GF-D8 (cell line): ENCODE measurements around the gene ST6GAL1.

ENCODE experiments used
- DNase-seq: peaks from one replicate; lab custom pipeline; 2025; lab: John Stamatoyannopoulos, UW

ST6GAL1 gene

DNA sequence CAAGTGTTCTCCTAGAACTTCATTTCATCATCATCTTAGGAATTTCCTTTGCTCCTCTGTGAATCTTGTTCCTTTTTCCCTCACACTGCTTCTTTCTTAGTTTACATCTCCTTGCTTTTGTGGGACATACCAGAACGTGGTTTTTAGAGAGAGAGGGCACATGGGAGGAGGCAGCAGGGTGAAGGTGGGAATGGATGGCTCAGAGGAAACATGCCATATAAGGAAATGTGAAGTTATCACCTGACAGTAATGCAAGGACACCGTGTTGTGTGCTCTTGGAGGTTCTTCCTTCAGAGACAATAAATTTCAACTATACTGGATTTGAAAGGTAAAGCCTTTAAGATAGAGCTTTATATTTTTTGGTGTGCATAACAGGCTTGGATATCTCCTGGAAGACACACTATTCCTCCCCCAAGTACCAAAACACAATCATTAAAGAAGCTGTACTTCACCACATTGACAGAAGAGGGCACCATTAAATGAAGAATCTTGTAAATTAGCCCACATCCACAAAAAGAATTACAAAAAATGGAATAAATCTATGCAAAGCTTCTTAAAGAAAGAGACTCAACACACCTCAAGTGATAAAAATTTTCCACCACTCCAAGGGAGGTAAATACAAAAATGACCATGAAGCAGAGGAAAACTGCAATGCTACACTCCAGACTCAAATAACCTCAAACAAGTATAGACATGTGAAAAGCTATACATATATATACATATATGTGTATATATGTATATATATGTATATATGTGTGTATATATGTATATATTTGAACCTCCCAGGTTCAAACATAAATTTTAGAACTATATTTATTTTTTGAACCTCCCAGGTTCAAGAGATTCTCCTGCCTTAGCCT, 182.8 kb downstream of the ST6GAL1 start:
- no peak for DNase-seq

GRCh38 chr3:187114511-187114910, 184.2 kb downstream of the ST6GAL1 start:
- no peak for DNase-seq

DNA sequence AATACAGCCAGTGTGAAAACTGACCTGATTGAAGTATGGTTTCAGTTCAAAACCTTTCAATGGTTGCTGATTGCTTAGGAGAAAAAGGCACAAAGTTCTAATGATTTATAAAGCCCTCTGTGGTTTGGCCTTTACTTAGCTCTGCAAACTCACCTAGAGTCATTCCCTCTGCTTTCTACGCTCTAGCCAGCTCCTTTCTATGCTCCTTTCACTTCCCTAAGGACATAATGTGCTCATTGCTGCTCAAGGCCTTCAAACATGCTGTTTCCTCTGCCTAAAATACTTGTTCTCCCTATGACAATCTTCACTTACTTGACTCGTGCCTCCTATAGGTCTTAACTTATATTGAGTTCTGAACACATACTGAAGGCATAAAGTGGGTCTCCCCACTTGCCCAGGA, 190.0 kb downstream of the ST6GAL1 start:
- DNase-seq, result no peak

DNA sequence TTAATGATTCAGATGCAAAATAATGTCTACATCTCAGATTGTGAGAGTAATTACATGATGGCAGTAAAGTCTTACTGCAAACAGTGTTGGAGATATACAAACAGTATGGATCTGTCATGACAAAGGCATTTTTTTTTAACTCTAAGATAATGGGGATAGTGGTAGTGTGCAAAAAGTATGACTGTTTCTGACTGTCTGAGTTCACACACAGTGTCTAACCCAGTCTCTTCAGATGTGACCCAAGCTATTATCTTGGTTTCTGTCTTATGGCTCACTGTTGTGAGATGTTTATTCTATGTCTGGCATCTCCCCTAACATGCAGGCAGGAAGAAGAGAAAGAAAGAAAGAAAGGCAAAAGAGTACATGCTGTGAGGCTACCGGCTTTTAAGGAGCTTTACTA, 191.9 kb downstream of the ST6GAL1 start:
- no peak for DNase-seq

- no peak for DNase-seq
Observed at GRCh38 chr3:187125319-187126031, 195.1 kb downstream of the ST6GAL1 start.
